CD14-positive monocyte (primary cell): Measurements from ENCODE around the gene SGCE. TPM values are rescaled to one million over a fixed set of nuclear protein-coding genes. Genes with fewer than 3 reads are reported as not detected.

Experiments used
- DNase-seq, 3 donors: peaks; one replicate each; pipeline ENCODE4 v3.0.0-alpha.2; 2011 to 2022
- H2AFZ ChIP-seq: 2 replicates; pipeline ENCODE4 v1.6.0; 2012; ENCODE audit warnings: mild to moderate bottlenecking, low read depth, low read length, inconsistent platforms; ENCODE audit not compliant: insufficient read depth, poor library complexity, severe bottlenecking
- H3K27ac ChIP-seq, 2 donors: 1 replicate in 1 of 2; 2 replicates in 1 of 2; pipeline ENCODE4 v1.5.1; 2012 to 2013; ENCODE audit warnings: low read length in 2 of 2, control low read depth in 1 of 2, inconsistent platforms in 1 of 2, low read depth in 1 of 2, mild to moderate bottlenecking in 1 of 2
- H3K27me3 ChIP-seq, 2 donors: one replicate each; pipeline versions ENCODE4 v1.6.0 to v1.6.1; 2011 to 2013; ENCODE audit warnings: low read length in 2 of 2; ENCODE audit not compliant: control insufficient read depth in 2 of 2, insufficient read depth in 2 of 2
- H3K36me3 ChIP-seq, 2 donors: replicated peaks in 1 of 2; 1 replicate in 1 of 2; 2 replicates in 1 of 2; pipeline versions ENCODE4 v1.5.1 to v1.6.1; 2012 to 2013; ENCODE audit warnings: low read length in 2 of 2, control low read depth in 1 of 2, inconsistent platforms in 1 of 2, mild to moderate bottlenecking in 1 of 2; ENCODE audit not compliant: insufficient read depth in 2 of 2, control insufficient read depth in 1 of 2
- H3K4me1 ChIP-seq, 2 donors: 1 replicate in 1 of 2; 2 replicates in 1 of 2; pipeline versions ENCODE4 v1.5.1 to v1.6.1; 2012 to 2013; ENCODE audit warnings: low read length in 2 of 2, control low read depth in 1 of 2, inconsistent platforms in 1 of 2, mild to moderate bottlenecking in 1 of 2, moderate library complexity in 1 of 2; ENCODE audit not compliant: insufficient read depth in 2 of 2, control insufficient read depth in 1 of 2
- H3K4me2 ChIP-seq: replicated peaks from 2 replicates; pipeline ENCODE3; 2012; ENCODE audit warnings: low read length, moderate library complexity, mild to moderate bottlenecking; ENCODE audit not compliant: poor library complexity, severe bottlenecking; ENCODE audit errors: extremely low read depth
- H3K4me3 ChIP-seq, 3 experiments: fragments of 200-600 bp in 1 of 3; sonication (generic) in 1 of 3; replicated peaks in 1 of 3; 1 replicate in 2 of 3; 2 replicates in 1 of 3; pipeline ENCODE4 v1.5.1; 2011 to 2013; ENCODE audit warnings: low read length in 3 of 3, mild to moderate bottlenecking in 3 of 3, control low read depth in 2 of 3, low read depth in 2 of 3, inconsistent platforms in 1 of 3, moderate library complexity in 1 of 3
- H3K79me2 ChIP-seq: 2 replicates; pipeline ENCODE4 v1.6.0; 2012; ENCODE audit warnings: mild to moderate bottlenecking, control low read depth, inconsistent platforms, low read length, moderate library complexity; ENCODE audit not compliant: insufficient read depth
- H3K9ac ChIP-seq: 2 replicates; pipeline ENCODE4 v1.6.0; 2017; ENCODE audit warnings: low read length, mild to moderate bottlenecking; ENCODE audit not compliant: insufficient read depth, poor library complexity, severe bottlenecking
- H3K9me3 ChIP-seq, 2 donors: replicated peaks in 1 of 2; 1 replicate in 1 of 2; 2 replicates in 1 of 2; pipeline versions ENCODE4 v1.5.1 to v1.6.1; 2012 to 2013; ENCODE audit warnings: low read length in 2 of 2, control low read depth in 1 of 2; ENCODE audit not compliant: control insufficient read depth in 1 of 2, insufficient read depth in 1 of 2
- H4K20me1 ChIP-seq: 2 replicates; pipeline ENCODE4 v1.6.0; 2012; ENCODE audit warnings: mild to moderate bottlenecking, low read length, control low read depth, moderate library complexity; ENCODE audit not compliant: insufficient read depth
- H3K27ac Mint-ChIP-seq, 7 donors: one replicate each; pipeline ENCODE4 v1.8.0; 2020; ENCODE audit warnings: mild to moderate bottlenecking in 7 of 7, mixed read lengths in 7 of 7, moderate library complexity in 6 of 7, inconsistent platforms in 2 of 7
- H3K27me3 Mint-ChIP-seq, 3 donors: one replicate each; pipeline ENCODE4 v1.8.0; 2021 to 2022; ENCODE audit warnings: low read depth in 3 of 3, mild to moderate bottlenecking in 3 of 3, mixed read lengths in 3 of 3, moderate library complexity in 3 of 3, inconsistent platforms in 1 of 3
- H3K36me3 Mint-ChIP-seq, 2 donors: one replicate each; pipeline ENCODE4 v1.8.0; 2020; ENCODE audit warnings: mixed read lengths in 2 of 2, inconsistent platforms in 1 of 2, mild to moderate bottlenecking in 1 of 2
- H3K4me1 Mint-ChIP-seq: one replicate; pipeline ENCODE4 v1.8.0; 2020; ENCODE audit warnings: mild to moderate bottlenecking, mixed read lengths
- H3K4me3 Mint-ChIP-seq, 2 donors: one replicate each; pipeline ENCODE4 v1.8.0; 2020; ENCODE audit warnings: mild to moderate bottlenecking in 2 of 2, mixed read lengths in 2 of 2, moderate library complexity in 1 of 2
- H3K9me3 Mint-ChIP-seq, 7 donors: one replicate each; pipeline ENCODE4 v1.8.0; 2020 to 2022; ENCODE audit warnings: mixed read lengths in 7 of 7, mild to moderate bottlenecking in 6 of 7, moderate library complexity in 6 of 7, inconsistent platforms in 2 of 7
- WGBS: methylation state at CpG from one replicate; pipeline ENCODE4 v1.1.5; 2013; ENCODE audit warnings: missing lambda C conversion rate; ENCODE audit not compliant: insufficient coverage; 5-methylcytosine and 5-hydroxymethylcytosine counted together
- intact Hi-C, 2 donors: fragments of 100-400 bp; cut with micrococcal nuclease; formaldehyde crosslinking; loops; one replicate each; pipeline versions ENCODE4 v1.15.0 to v1.15.1; 2023
- polyA plus RNA-seq, 3 donors: library from polyadenylated mRNA; depleted of rRNA in 1 of 3; unstranded in 2 of 3; stranded (reverse) in 1 of 3; fragments of 300-500 nt in 2 of 3; fragments of >200 nt in 1 of 3; fragmentation: Illumina TruSeq in 2 of 3; gene quantifications; 1 replicate in 2 of 3; 2 replicates in 1 of 3; pipeline ENCODE4 v1.2.3, GENCODE V29; 2012 to 2021
- TF ChIP-seq, protein P1 (sequence below): fragments of 200-600 bp; IDR thresholded peaks from one replicate; pipeline ENCODE4 v1.8.0; 2022; ENCODE audit warnings: antibody characterized with exemption, mild to moderate bottlenecking

The SGCE gene
- polyA plus RNA-seq, 3 donors, result not detected

GRCh38 chr7:94580601-94581000 lies 75.3 kb downstream of the SGCE start:
- Histone ChIP-seq H3K4me3 (no peak overlapping the region), H3K9me3 (peaks cover 0 to 9% of the 10 kb centered on the region in 2 donors), H3K27ac (no peak overlapping the region), H3K4me2 (no peak overlapping the region), H3K9ac (no peak overlapping the region), H3K36me3 (peaks cover 0 to 10% of the 10 kb centered on the region in 2 donors), H2AFZ (no peak overlapping the region), H3K4me1 (no peaks in the 10 kb centered on the region), H4K20me1 (no peaks in the 10 kb centered on the region), H3K27me3 (no peaks in the 10 kb centered on the region), H3K79me2 (no peaks in the 10 kb centered on the region)
- WGBS, result no CpG with 5 or more reads among the region's 1 CpG
- TF ChIP-seq, protein P1, sequence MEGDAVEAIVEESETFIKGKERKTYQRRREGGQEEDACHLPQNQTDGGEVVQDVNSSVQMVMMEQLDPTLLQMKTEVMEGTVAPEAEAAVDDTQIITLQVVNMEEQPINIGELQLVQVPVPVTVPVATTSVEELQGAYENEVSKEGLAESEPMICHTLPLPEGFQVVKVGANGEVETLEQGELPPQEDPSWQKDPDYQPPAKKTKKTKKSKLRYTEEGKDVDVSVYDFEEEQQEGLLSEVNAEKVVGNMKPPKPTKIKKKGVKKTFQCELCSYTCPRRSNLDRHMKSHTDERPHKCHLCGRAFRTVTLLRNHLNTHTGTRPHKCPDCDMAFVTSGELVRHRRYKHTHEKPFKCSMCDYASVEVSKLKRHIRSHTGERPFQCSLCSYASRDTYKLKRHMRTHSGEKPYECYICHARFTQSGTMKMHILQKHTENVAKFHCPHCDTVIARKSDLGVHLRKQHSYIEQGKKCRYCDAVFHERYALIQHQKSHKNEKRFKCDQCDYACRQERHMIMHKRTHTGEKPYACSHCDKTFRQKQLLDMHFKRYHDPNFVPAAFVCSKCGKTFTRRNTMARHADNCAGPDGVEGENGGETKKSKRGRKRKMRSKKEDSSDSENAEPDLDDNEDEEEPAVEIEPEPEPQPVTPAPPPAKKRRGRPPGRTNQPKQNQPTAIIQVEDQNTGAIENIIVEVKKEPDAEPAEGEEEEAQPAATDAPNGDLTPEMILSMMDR, result no peak
- intact Hi-C loops, result no loop called here
- no peaks in the 10 kb centered on the region for H3K4me1 Mint-ChIP-seq
- peaks cover 0 to 10% of the 10 kb centered on the region in 2 donors for H3K36me3 Mint-ChIP-seq
- H3K9me3 Mint-ChIP-seq, result peaks cover 0 to 11% (median 6%) of the 10 kb centered on the region in 7 donors
- no peak overlapping the region for H3K4me3 Mint-ChIP-seq
- no peak for DNase-seq
- H3K27me3 Mint-ChIP-seq, result no peaks in the 10 kb centered on the region
- no peak overlapping the region for H3K27ac Mint-ChIP-seq

GRCh38 chr7:94579470-94579869 lies 76.5 kb downstream of the SGCE start:
- no peak overlapping the region for H3K27ac Mint-ChIP-seq
- no peak overlapping the region for H2AFZ ChIP-seq
- no peaks in the 10 kb centered on the region for H3K79me2 ChIP-seq

More at GRCh38 chr7:94579470-94579869, 76.5 kb downstream of the SGCE start:
- Histone ChIP-seq H3K27me3 (no peaks in the 10 kb centered on the region), H3K36me3 (peaks cover 0 to 13% of the 10 kb centered on the region in 2 donors), H3K9ac (no peak overlapping the region), H4K20me1 (no peaks in the 10 kb centered on the region), H3K4me1 (no peaks in the 10 kb centered on the region), H3K4me3 (no peak overlapping the region), H3K27ac (no peak overlapping the region), H3K9me3 (peaks cover 0 to 14% of the 10 kb centered on the region in 2 donors), H3K4me2 (no peak overlapping the region)
- Mint-ChIP-seq H3K9me3 (peaks cover 8 to 23% (median 16%) of the 10 kb centered on the region in 7 donors), H3K4me3 (no peak overlapping the region), H3K4me1 (no peaks in the 10 kb centered on the region), H3K27me3 (no peaks in the 10 kb centered on the region), H3K36me3 (peaks cover 6 to 22% of the 10 kb centered on the region in 2 donors)
- no peak for DNase-seq
- intact Hi-C loops, result no loop called here
- TF ChIP-seq, protein P1, result no peak
- WGBS, result 83% methylated on average over 1 of the region's 2 CpGs
